ENCODE results near the gene RNF144B.

The RNF144B gene

DNA sequence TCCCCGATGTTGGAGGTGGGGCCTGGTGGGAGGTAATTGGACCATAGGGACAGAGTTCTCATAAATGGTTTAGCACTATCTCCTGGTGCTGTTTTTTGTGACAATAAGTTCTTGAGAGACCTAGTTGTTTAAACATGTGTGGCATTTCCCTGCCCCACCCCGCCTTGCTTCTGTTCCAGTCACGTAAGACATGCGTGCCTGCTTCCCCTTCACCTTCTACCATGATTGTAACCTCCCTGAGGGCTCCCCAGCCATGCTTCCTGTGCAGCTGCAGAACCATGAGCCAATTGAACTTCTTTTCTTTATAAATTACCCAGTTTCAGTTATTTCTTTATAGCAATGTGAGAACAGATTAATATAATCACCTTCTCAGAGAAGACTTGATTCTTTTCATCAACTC lies 2.5 kb upstream of the RNF144B start:
- H3K27me3 ChIP-seq: peaks cover 3 to 30% (median 28%) of the 10 kb centered on the region in 11 experiments; a peak in 20 of 22 replicates
- no peak overlapping the region for H3K4me3 ChIP-seq
- peaks cover 0 to 7% (median 0%) of the 10 kb centered on the region in 11 experiments; a peak in 2 of 22 replicates for H4K20me1 ChIP-seq
- no peak overlapping the region for H3K9ac ChIP-seq
- no peak overlapping the region for H3K27ac ChIP-seq
- peaks cover 13 to 25% (median 17%) of the 10 kb centered on the region in 10 experiments for H3K4me1 ChIP-seq
- peaks cover 0 to 5% (median 0%) of the 10 kb centered on the region in 11 experiments; a peak in 1 of 22 replicates for H3K9me3 ChIP-seq (replicated peaks in 1 of 11)
- TF ChIP-seq Cebpa-rat (IDR thresholded peaks at IDR 0.05): no peak
- peaks cover 0 to 4% (median 0%) of the 10 kb centered on the region in 11 experiments; a peak in 1 of 22 replicates for H3K36me3 ChIP-seq
- H3K4me2 ChIP-seq: no peak overlapping the region

GRCh38 chr6:18386298-18386976 lies 713 bp upstream of the RNF144B start:
- no peak for TF ChIP-seq Cebpa-rat (IDR thresholded peaks at IDR 0.05)
- H3K36me3 ChIP-seq: peaks cover 0 to 17% (median 0%) of the 10 kb centered on the region in 11 experiments; a peak in 4 of 22 replicates
- H3K27me3 ChIP-seq: peaks cover 3 to 36% (median 31%) of the 10 kb centered on the region in 11 experiments; a peak in 20 of 22 replicates
- H3K27ac ChIP-seq: peak overlapping the region in 1 of 11 experiments; percentile 5; a peak in 2 of 22 replicates
- H3K4me3 ChIP-seq: peak overlapping the region; percentile 62 to 83 (median 70); a peak in 19 of 20 replicates
- peaks cover 0 to 24% (median 0%) of the 10 kb centered on the region in 11 experiments; a peak in 2 of 22 replicates for H4K20me1 ChIP-seq
- H3K4me2 ChIP-seq: peak overlapping the region; percentile 81 to 95 (median 91)
- H3K9me3 ChIP-seq (replicated peaks in 1 of 11): peaks cover 0 to 5% (median 0%) of the 10 kb centered on the region in 11 experiments; a peak in 1 of 22 replicates
- peaks cover 13 to 27% (median 19%) of the 10 kb centered on the region in 10 experiments for H3K4me1 ChIP-seq
- H3K9ac ChIP-seq: peak overlapping the region in 8 of 11 experiments; percentile 31 to 87 (median 66); a peak in 10 of 22 replicates

DNA sequence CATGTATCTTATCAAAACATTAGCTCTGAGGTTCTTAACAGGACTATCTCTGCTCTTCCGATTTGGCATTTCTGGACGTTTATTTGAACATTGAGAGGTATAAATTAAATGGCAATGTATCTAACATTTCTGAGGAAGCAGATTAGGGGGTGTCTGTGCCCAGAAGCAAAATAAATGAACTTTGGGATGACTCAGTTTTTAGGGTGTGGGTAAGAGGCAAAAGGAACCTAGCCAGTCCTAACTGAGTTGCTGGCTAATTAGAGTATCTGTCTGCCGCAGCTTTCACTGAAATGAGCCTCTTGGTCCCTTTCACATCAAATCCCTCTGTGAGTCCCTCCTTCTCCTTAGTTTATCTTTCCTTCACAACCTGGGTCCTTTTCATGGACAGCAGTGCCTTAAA lies 1.1 kb downstream of the RNF144B start:
- no peak for TF ChIP-seq Cebpa-rat (IDR thresholded peaks at IDR 0.05)
- Histone ChIP-seq H3K4me2 (peak overlapping the region; percentile 81 to 95 (median 91); a peak in 21 of 22 replicates), H3K4me1 (peaks cover 13 to 45% (median 20%) of the 10 kb centered on the region in 10 experiments), H4K20me1 (peaks cover 0 to 41% (median 0%) of the 10 kb centered on the region in 11 experiments; a peak in 3 of 22 replicates), H3K27ac (peak overlapping the region in 3 of 11 experiments; percentile 51 to 70 (median 69); a peak in 5 of 22 replicates), H3K9ac (peak overlapping the region in 6 of 11 experiments; percentile 0 to 87 (median 67); a peak in 10 of 22 replicates), H3K9me3 (replicated peaks in 1 of 11) (peaks cover 0 to 5% (median 0%) of the 10 kb centered on the region in 11 experiments; a peak in 1 of 22 replicates), H3K36me3 (peaks cover 0 to 31% (median 0%) of the 10 kb centered on the region in 11 experiments; a peak in 4 of 22 replicates), H3K27me3 (peaks cover 3 to 36% (median 31%) of the 10 kb centered on the region in 11 experiments; a peak in 20 of 22 replicates), H3K4me3 (peak overlapping the region; percentile 62 to 83 (median 70); a peak in 18 of 20 replicates)

- Histone ChIP-seq H3K27me3 (peaks cover 3 to 36% (median 31%) of the 10 kb centered on the region in 11 experiments; a peak in 20 of 22 replicates), H3K9me3 (replicated peaks in 1 of 11) (peaks cover 0 to 5% (median 0%) of the 10 kb centered on the region in 11 experiments; a peak in 1 of 22 replicates), H3K4me1 (peaks cover 13 to 52% (median 20%) of the 10 kb centered on the region in 10 experiments), H3K4me3 (peak overlapping the region in 4 of 10 experiments; percentile 66 to 83 (median 74); a peak in 7 of 20 replicates), H4K20me1 (peaks cover 0 to 48% (median 0%) of the 10 kb centered on the region in 11 experiments; a peak in 3 of 22 replicates), H3K36me3 (peaks cover 0 to 38% (median 0%) of the 10 kb centered on the region in 11 experiments; a peak in 4 of 22 replicates), H3K4me2 (peak overlapping the region in 10 of 11 experiments; percentile 81 to 95 (median 92); a peak in 14 of 22 replicates), H3K27ac (peak overlapping the region in 3 of 11 experiments; percentile 51 to 70 (median 69); a peak in 5 of 22 replicates), H3K9ac (peak overlapping the region in 3 of 11 experiments; percentile 68 to 87 (median 84); a peak in 5 of 22 replicates)
- TF ChIP-seq Cebpa-rat (IDR thresholded peaks at IDR 0.05): no peak
Measured at GRCh38 chr6:18388942-18389341, 1.8 kb downstream of the RNF144B start.

GRCh38 chr6:18389479-18389878 lies 2.3 kb downstream of the RNF144B start:
- Histone ChIP-seq H3K27ac (peak overlapping the region in 2 of 11 experiments; percentile 69 to 70; a peak in 3 of 22 replicates), H3K27me3 (peaks cover 3 to 36% (median 31%) of the 10 kb centered on the region in 11 experiments; a peak in 20 of 22 replicates), H3K9ac (peak overlapping the region in 3 of 11 experiments; percentile 68 to 87 (median 84); a peak in 5 of 22 replicates), H4K20me1 (peaks cover 0 to 53% (median 0%) of the 10 kb centered on the region in 11 experiments; a peak in 3 of 22 replicates), H3K9me3 (replicated peaks in 1 of 11) (peaks cover 0 to 5% (median 0%) of the 10 kb centered on the region in 11 experiments; a peak in 1 of 22 replicates), H3K4me1 (peaks cover 13 to 57% (median 20%) of the 10 kb centered on the region in 10 experiments), H3K36me3 (peaks cover 0 to 43% (median 0%) of the 10 kb centered on the region in 11 experiments; a peak in 4 of 22 replicates), H3K4me3 (peak overlapping the region in 3 of 10 experiments; percentile 72 to 83 (median 75); a peak in 6 of 20 replicates), H3K4me2 (peak overlapping the region in 7 of 11 experiments; percentile 89 to 95 (median 93); a peak in 10 of 22 replicates)
- TF ChIP-seq Cebpa-rat (IDR thresholded peaks at IDR 0.05): no peak

DNA sequence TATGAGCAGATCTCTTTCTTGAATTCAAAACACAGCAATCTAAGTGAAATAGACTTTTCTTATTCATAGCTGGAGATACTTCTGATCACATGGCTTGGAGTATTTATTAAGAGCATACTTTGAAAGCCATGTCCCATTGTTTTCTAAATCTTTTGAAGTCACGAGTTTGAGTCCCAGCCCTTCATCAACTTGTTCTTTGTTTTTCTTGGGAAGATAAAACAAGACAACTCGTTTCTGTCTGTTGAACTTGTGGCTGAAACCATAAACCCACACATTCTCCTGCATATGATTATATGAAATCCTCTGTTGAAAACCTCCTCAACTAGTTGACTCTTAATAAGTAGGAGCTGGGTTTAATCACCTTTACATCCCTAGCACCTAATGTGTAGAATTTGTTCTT lies 3.3 kb downstream of the RNF144B start:
- no peak for TF ChIP-seq Cebpa-rat (IDR thresholded peaks at IDR 0.05)
- H4K20me1 ChIP-seq: peaks cover 0 to 63% (median 0%) of the 10 kb centered on the region in 11 experiments; a peak in 4 of 22 replicates
- peak overlapping the region in 4 of 11 experiments; percentile 38 to 95 (median 92); a peak in 8 of 22 replicates for H3K4me2 ChIP-seq
- peak overlapping the region in 3 of 10 experiments; percentile 1 to 83 (median 75); a peak in 5 of 20 replicates for H3K4me3 ChIP-seq
- H3K27ac ChIP-seq: no peak overlapping the region
- H3K27me3 ChIP-seq: peaks cover 3 to 36% (median 31%) of the 10 kb centered on the region in 11 experiments; a peak in 20 of 22 replicates
- no peaks in the 10 kb centered on the region for H3K9me3 ChIP-seq (replicated peaks in 1 of 11)
- H3K4me1 ChIP-seq: peaks cover 13 to 67% (median 20%) of the 10 kb centered on the region in 10 experiments
- peak overlapping the region in 2 of 11 experiments; percentile 84 to 87; a peak in 3 of 22 replicates for H3K9ac ChIP-seq
- H3K36me3 ChIP-seq: peaks cover 0 to 52% (median 0%) of the 10 kb centered on the region in 11 experiments; a peak in 4 of 22 replicates

DNA sequence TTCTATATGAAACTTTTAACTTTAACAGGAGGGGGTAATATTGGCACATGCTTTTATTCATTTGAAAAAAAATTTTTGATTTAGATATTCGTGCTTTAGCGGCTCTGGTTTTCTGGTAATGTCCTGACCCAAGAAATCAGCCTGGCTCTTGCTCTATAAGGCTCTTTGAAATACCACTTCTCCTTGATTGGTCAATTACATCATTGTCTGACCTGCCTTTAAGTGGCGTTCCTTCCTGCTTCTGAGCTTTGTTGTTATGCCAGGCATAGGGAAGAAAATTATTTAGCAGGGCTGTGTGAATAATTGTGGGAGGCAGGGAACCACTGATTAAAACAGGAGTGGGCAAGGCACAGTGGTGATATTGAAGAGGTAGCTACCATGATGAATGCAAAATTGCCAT lies 3.9 kb downstream of the RNF144B start:
- peak overlapping the region in 3 of 11 experiments; percentile 31 to 95 (median 93); a peak in 8 of 22 replicates for H3K4me2 ChIP-seq
- peaks cover 13 to 72% (median 20%) of the 10 kb centered on the region in 10 experiments for H3K4me1 ChIP-seq
- H3K9ac ChIP-seq: peak overlapping the region in 2 of 11 experiments; percentile 84 to 87; a peak in 2 of 22 replicates
- no peaks in the 10 kb centered on the region for H3K9me3 ChIP-seq (replicated peaks in 1 of 11)
- no peak overlapping the region for H3K27ac ChIP-seq
- peak overlapping the region in 2 of 10 experiments; percentile 75 to 83; a peak in 4 of 20 replicates for H3K4me3 ChIP-seq
- peaks cover 0 to 56% (median 0%) of the 10 kb centered on the region in 11 experiments; a peak in 4 of 22 replicates for H3K36me3 ChIP-seq
- peaks cover 3 to 36% (median 31%) of the 10 kb centered on the region in 11 experiments; a peak in 20 of 22 replicates for H3K27me3 ChIP-seq
- peaks cover 0 to 68% (median 0%) of the 10 kb centered on the region in 11 experiments; a peak in 4 of 22 replicates for H4K20me1 ChIP-seq
- no peak for TF ChIP-seq Cebpa-rat (IDR thresholded peaks at IDR 0.05)
